GM04503 (cell line): ENCODE results near the gene HIPK2.
A peak's percentile ranks its signal among the peaks of the same experiment; 100 is the strongest.

Source experiments
- DNase-seq: peaks from one replicate; pipeline ENCODE4 v3.0.0-alpha.2; 2012; ENCODE audit warnings: low read depth

Gene HIPK2

GRCh38 chr7:139695051-139695450, 82.7 kb downstream of the HIPK2 start:
- DNase-seq = no peak

GRCh38 chr7:139694389-139694676, 83.5 kb downstream of the HIPK2 start:
- no peak for DNase-seq

- DNase-seq = no peak
Observed at GRCh38 chr7:139693651-139694388, 84.0 kb downstream of the HIPK2 start.

- DNase-seq = no peak
Observed at GRCh38 chr7:139692723-139693122, 85.1 kb downstream of the HIPK2 start.

GRCh38 chr7:139691253-139691781, 86.5 kb downstream of the HIPK2 start:
- DNase-seq = no peak

GRCh38 chr7:139687980-139688632, 89.7 kb downstream of the HIPK2 start:
- no peak for DNase-seq

GRCh38 chr7:139687211-139687954, 90.4 kb downstream of the HIPK2 start:
- no peak for DNase-seq

- peak; percentile 30 for DNase-seq
Observed at GRCh38 chr7:139683137-139683921, 94.5 kb downstream of the HIPK2 start.

- peak; percentile 31 for DNase-seq
Observed at GRCh38 chr7:139682136-139683013, 95.4 kb downstream of the HIPK2 start.

- DNase-seq = no peak
Observed at GRCh38 chr7:139681812-139682135, 96.0 kb downstream of the HIPK2 start.

- no peak for DNase-seq
Observed at GRCh38 chr7:139681463-139681755, 96.4 kb downstream of the HIPK2 start.

- peak; percentile 87 for DNase-seq
Observed at GRCh38 chr7:139680676-139681462, 96.9 kb downstream of the HIPK2 start.

GRCh38 chr7:139679731-139680594, 97.8 kb downstream of the HIPK2 start:
- no peak for DNase-seq

- DNase-seq = no peak
Observed at GRCh38 chr7:139676390-139676789, 101.4 kb downstream of the HIPK2 start.

GRCh38 chr7:139675127-139676125, 102.4 kb downstream of the HIPK2 start:
- DNase-seq = no peak

- no peak for DNase-seq
Observed at GRCh38 chr7:139674752-139675126, 103.1 kb downstream of the HIPK2 start.

- DNase-seq = no peak
Observed at GRCh38 chr7:139674341-139674740, 103.5 kb downstream of the HIPK2 start.

- DNase-seq = no peak
Observed at GRCh38 chr7:139673762-139674161, 104.0 kb downstream of the HIPK2 start.

GRCh38 chr7:139673230-139673629, 104.6 kb downstream of the HIPK2 start:
- no peak for DNase-seq
